K562 (cell line): ENCODE results near the gene SLFN5. TPM values are rescaled to one million over a fixed set of nuclear protein-coding genes. Genes with fewer than 3 reads are reported as not detected.

Source experiments
- ATAC-seq: fragments of 200-7000 bp; cut with Tn5 transposase; 3 replicates; pipeline ENCODE4 v1.9.1; 2020; ENCODE audit warnings: moderate library complexity
- BruUV-seq: library from RNA; stranded (reverse); fragments of 400-500 nt; replicated peaks from 2 replicates; lab custom pipeline; 2021; lab: Mats Ljungman, UMichigan
- CTCF ChIA-PET: fragments of 300-600 bp; formaldehyde crosslinking; extraction: SDS; loops from one replicate; lab custom pipeline; 2021; ENCODE audit warnings: low intra/inter-chr PET ratio; lab: Yijun Ruan, JAX
- POLR2A ChIA-PET: fragments of 300-600, 350-650 bp; sonication (Branson Sonifier 250); formaldehyde crosslinking; extraction: SDS; loops from one replicate; lab custom pipeline; 2021; ENCODE audit warnings: antibody characterized with exemption, inconsistent platforms; lab: Yijun Ruan, JAX
- DNase-seq, 4 experiments: peaks; one replicate each; pipeline versions ENCODE4 v3.0.0 to v3.0.0-alpha.2; 2011 to 2018; ENCODE audit warnings: low spot score in 3 of 4, mixed read lengths in 3 of 4; ENCODE audit errors: extremely low read depth in 1 of 4
- FAIRE-seq: peaks from 2 replicates; lab custom pipeline; 2011; peaks lifted over from hg19 to GRCh38; lab: Jason Lieb, UNC
- H2AFZ ChIP-seq: 2 replicates; pipeline ENCODE4 v1.6.0; 2011; ENCODE audit warnings: low read depth, low read length, control low read depth, inconsistent platforms
- H3K27ac ChIP-seq: fragments of 200-600 bp; 3 replicates; pipeline ENCODE4 v1.8.0; 2011; ENCODE audit warnings: low read depth, mild to moderate bottlenecking, control low read depth, inconsistent platforms, low read length, moderate library complexity, mixed read lengths; ENCODE audit errors: extremely low read depth
- H3K27me3 ChIP-seq, 2 experiments: fragments of 300-600 bp in 1 of 2; 2 replicates in 1 of 2; 3 replicates in 1 of 2; pipeline versions ENCODE4 v1.6.0 to v1.8.0; 2011; ENCODE audit warnings: inconsistent platforms in 2 of 2, low read length in 2 of 2, mild to moderate bottlenecking in 1 of 2, mixed read lengths in 1 of 2, moderate library complexity in 1 of 2; ENCODE audit not compliant: control insufficient read depth in 2 of 2, insufficient read depth in 2 of 2
- H3K36me3 ChIP-seq: fragments of 300-600 bp; 3 replicates; pipeline ENCODE4 v1.8.0; 2011; ENCODE audit warnings: mild to moderate bottlenecking, low read length, inconsistent platforms; ENCODE audit not compliant: control insufficient read depth, insufficient read depth
- H3K4me1 ChIP-seq, 2 experiments: fragments of 200-600 bp in 1 of 2; replicated peaks in 1 of 2; 2 replicates in 1 of 2; 3 replicates in 1 of 2; pipeline versions ENCODE4 v1.5.1 to v1.8.0; 2011; ENCODE audit warnings: inconsistent platforms in 2 of 2, low read length in 2 of 2, mild to moderate bottlenecking in 1 of 2, mixed read lengths in 1 of 2, moderate library complexity in 1 of 2; ENCODE audit not compliant: control insufficient read depth in 2 of 2, insufficient read depth in 2 of 2
- H3K4me2 ChIP-seq: 2 replicates; pipeline ENCODE4 v1.6.1; 2011; ENCODE audit warnings: low read length, control low read depth, inconsistent platforms, mixed read lengths; ENCODE audit not compliant: insufficient read depth
- H3K4me3 ChIP-seq: fragments of 200-600 bp; sonication (generic), shearing (Covaris generic); 2 replicates; pipeline ENCODE4 v1.5.1; 2016; ENCODE audit warnings: control low read depth, inconsistent platforms
- H3K79me2 ChIP-seq: fragments of 200-600 bp; 3 replicates; pipeline ENCODE4 v1.8.0; 2011; ENCODE audit warnings: low read length, inconsistent platforms; ENCODE audit not compliant: control insufficient read depth, insufficient read depth
- H3K9ac ChIP-seq, 2 experiments: 2 replicates each; pipeline versions ENCODE4 v1.6.0 to v1.6.1; 2011; ENCODE audit warnings: low read depth in 2 of 2, low read length in 2 of 2, control low read depth in 1 of 2, inconsistent platforms in 1 of 2, mild to moderate bottlenecking in 1 of 2, mixed read lengths in 1 of 2; ENCODE audit not compliant: insufficient read depth in 1 of 2
- H3K9me1 ChIP-seq: one replicate; pipeline ENCODE4 v1.6.0; 2011; ENCODE audit warnings: inconsistent platforms, mild to moderate bottlenecking, low read length, moderate library complexity; ENCODE audit not compliant: control insufficient read depth, insufficient read depth
- H3K9me3 ChIP-seq: replicated peaks from 2 replicates; pipeline ENCODE4 v1.5.1; 2011; ENCODE audit warnings: low read depth, low read length, inconsistent platforms; ENCODE audit not compliant: control insufficient read depth, insufficient read depth
- H4K20me1 ChIP-seq: replicated peaks from 2 replicates; pipeline ENCODE4 v1.6.1; 2011; ENCODE audit warnings: low read length, inconsistent platforms, mixed read lengths; ENCODE audit not compliant: control insufficient read depth, insufficient read depth
- MITF ChIP-seq: IDR thresholded peaks from 2 replicates; pipeline ENCODE4 v1.6.1; 2014; ENCODE audit warnings: antibody characterized with exemption
- ZNF282 ChIP-seq: sonication (generic); formaldehyde crosslinking; IDR thresholded peaks from 2 replicates; pipeline ENCODE4 v1.8.1; 2023; ENCODE audit warnings: missing genetic modification reagents
- WGBS: fragments of 100-300 bp; shearing (Covaris generic); methylation state at CpG from one replicate; pipeline ENCODE4 v1.1.6; 2016; ENCODE audit warnings: low coverage, mixed read lengths; ENCODE audit not compliant: insufficient coverage; ENCODE audit errors: missing lambda C conversion rate; 5-methylcytosine and 5-hydroxymethylcytosine counted together
- in situ Hi-C: fragments of 300-500 bp; cut with MboI; formaldehyde crosslinking; loops from 4 replicates; pipeline ENCODE4 v1.15.0; 2018; ENCODE audit warnings: inconsistent platforms, mixed read lengths
- intact Hi-C: fragments of 100-400 bp; cut with micrococcal nuclease; formaldehyde crosslinking; loops from 2 replicates; pipeline ENCODE4 v1.14.2; 2022
- polyA plus RNA-seq, 8 experiments: library from polyadenylated mRNA; depleted of rRNA in 4 of 8; stranded (reverse) in 5 of 8; unstranded in 3 of 8; fragments of >200 nt; fragmentation: Nextera tagmentation in 2 of 8; fragmentation: Illumina TruSeq in 1 of 8; extraction: Ambion mirVana in 2 of 8; extraction: Trizol in 1 of 8; gene quantifications; 2 replicates each; pipeline versions ENCODE4 v1.2.1 to v1.2.3, GENCODE V29; 2011 to 2014; ENCODE audit warnings: inconsistent platforms in 1 of 8, missing spikeins in 1 of 8
- total RNA-seq, 7 experiments: library from RNA; depleted of rRNA in 6 of 7; stranded (reverse); fragments of >200 nt in 6 of 7; fragmentation: Illumina TruSeq in 2 of 7; extraction: Trizol in 2 of 7; gene quantifications; 2 replicates each; pipeline versions ENCODE4 v1.2.1 to v1.2.3, GENCODE V29; 2011 to 2021; ENCODE audit warnings: low replicate concordance in 1 of 7

The SLFN5 gene
- total and polyA plus RNA-seq, 9 of the 15 experiments (the other 6 are each of a cell fraction or from before 2014, with no cell fraction given), result under 0.01 to 0.18 (median 0.04) TPM; not detected in 1

- no peak overlapping the region for H3K9ac ChIP-seq
- intact Hi-C loops (no loop called here), in situ Hi-C loops (loop anchor here (5.0 kb wide), 2 partner anchors 223 to 433 kb away; partner anchors contain the start of gene SLFN12L)
- 0 out of 2 replicates have a peak, but pooled peaks cover 3% of the 10 kb centered on the region for H4K20me1 ChIP-seq
- no peaks in the 10 kb centered on the region for H3K36me3 ChIP-seq
- 40% methylated on average over 7 of the region's 9 CpGs for WGBS
- no peak overlapping the region for H3K27ac ChIP-seq
- FAIRE-seq, result no peak
- no peaks in the 10 kb centered on the region for H3K9me3 ChIP-seq
- TF ChIP-seq MITF, result no peak
- no peak for TF ChIP-seq ZNF282 (CRISPR knock-in tag)
- BruUV-seq, result no TSS peak
- no peak overlapping the region for H3K4me3 ChIP-seq
- ChIA-PET POLR2A (interaction anchor here (0.6 to 1.0 kb wide), 2 partner anchors 18 to 251 kb away, joined by 3 read pairs; no protein-coding TSS in a partner anchor), CTCF (interaction anchor here (0.5 kb wide), 1 partner anchor 225 kb away, joined by 4 read pairs; no protein-coding TSS in a partner anchor)
- no peaks in the 10 kb centered on the region for H3K79me2 ChIP-seq
- no peak overlapping the region for H3K4me2 ChIP-seq
- H3K9me1 ChIP-seq, result no peaks in the 10 kb centered on the region
- no peak; the same call in 2 of the 3 replicates for ATAC-seq
- DNase-seq, result no peak
- peaks cover 6 to 15% of the 10 kb centered on the region in 2 experiments; a peak in 4 of 5 replicates for H3K4me1 ChIP-seq
- H3K27me3 ChIP-seq, result peaks cover 0 to 6% of the 10 kb centered on the region in 2 experiments; a peak in 1 of 5 replicates
- no peak overlapping the region for H2AFZ ChIP-seq
Measured at GRCh38 chr17:35314415-35315216, 71.7 kb downstream of the SLFN5 start.
